DMS153 treated with DMSO at 0.1 percent for 48 hours (cell line): ENCODE measurements around the gene CAMTA1.

Source experiments
- DNase-seq: peaks from one replicate; lab custom pipeline; 2025; ENCODE audit not compliant: unreplicated experiment; lab: John Stamatoyannopoulos, UW

Gene CAMTA1

DNA sequence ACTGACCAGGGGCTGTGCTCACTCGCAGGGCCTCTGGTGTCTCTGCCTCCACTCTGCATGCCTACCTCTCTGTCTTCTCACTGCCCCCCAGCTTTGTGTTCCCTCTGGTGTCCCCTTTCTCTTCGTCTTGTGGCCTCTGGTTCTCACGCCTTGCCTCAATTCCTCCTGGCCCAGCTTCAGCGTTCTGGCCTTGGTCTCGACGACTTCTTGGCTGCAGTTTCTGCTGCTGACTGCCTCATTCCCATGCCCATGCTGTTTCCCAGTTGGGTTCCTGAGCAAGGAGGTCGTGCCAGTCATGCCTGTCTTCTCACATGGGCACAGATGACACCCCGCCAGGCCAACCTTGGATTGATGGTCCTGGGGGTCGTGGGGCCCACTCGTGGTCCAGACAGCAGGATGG, 562.8 kb downstream of the CAMTA1 start:
- no peak for DNase-seq

GRCh38 chr1:7348580-7348979, 563.3 kb downstream of the CAMTA1 start:
- DNase-seq = no peak

DNA sequence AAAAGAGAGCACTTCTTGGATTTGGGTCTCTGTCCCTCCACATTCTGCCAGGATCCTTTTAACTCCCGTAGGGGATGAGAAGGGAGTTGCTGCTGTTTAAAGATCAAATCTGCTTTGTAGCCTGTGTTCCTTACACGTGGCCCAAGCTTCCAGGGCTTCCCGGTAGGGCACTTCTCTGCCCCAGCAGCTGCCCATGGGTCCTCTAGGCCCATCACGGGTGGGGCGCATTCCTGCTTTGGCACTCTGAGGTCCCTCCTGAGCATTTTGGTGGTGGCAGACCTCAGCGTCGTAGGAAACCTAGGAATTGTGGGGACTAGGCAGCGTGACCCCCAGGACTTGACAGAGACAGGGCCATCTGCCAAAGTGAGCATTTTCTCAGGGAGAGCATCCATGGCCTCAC, 565.5 kb downstream of the CAMTA1 start:
- DNase-seq = no peak

DNA sequence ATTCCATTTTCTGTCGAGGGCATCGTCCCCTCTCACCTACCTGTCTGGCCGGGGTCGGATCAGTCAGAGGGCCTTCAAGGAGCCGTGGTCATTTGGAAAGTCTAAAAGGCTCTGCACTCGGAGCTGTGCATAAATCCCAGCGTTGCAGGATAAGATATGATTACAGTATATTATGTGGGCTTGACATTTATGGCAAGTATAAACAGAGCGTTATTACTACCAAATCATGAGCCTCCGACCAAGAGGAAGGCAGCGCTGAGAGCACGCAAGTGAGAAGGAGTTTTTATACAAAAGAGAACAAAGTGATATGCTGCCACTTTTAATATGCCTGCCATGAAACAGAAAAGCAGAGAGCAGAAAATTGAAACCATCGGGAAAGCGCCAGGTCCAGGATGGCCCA, 566.4 kb downstream of the CAMTA1 start:
- no peak for DNase-seq

DNA sequence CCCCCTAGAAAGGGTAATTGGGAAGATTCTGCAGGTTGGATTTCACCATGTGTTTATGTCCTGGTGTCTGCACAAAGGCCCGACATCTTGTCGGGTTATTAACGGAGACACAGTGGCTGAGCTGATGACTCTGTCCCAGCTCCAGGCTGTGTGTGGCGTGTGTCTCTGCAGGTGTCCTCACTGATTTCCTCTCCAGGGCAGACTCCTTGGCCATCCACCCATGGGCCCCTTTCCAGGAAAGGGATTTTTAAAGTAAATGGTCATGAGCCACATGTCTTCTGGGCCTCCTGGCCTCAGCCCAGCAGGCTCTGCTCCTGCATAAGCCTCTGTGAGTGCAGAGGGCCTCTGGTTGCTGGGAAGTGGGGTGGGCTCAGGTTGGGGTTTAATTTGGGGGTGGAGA, 567.1 kb downstream of the CAMTA1 start:
- DNase-seq = no peak

GRCh38 chr1:7352974-7353373, 567.7 kb downstream of the CAMTA1 start:
- no peak for DNase-seq

DNA sequence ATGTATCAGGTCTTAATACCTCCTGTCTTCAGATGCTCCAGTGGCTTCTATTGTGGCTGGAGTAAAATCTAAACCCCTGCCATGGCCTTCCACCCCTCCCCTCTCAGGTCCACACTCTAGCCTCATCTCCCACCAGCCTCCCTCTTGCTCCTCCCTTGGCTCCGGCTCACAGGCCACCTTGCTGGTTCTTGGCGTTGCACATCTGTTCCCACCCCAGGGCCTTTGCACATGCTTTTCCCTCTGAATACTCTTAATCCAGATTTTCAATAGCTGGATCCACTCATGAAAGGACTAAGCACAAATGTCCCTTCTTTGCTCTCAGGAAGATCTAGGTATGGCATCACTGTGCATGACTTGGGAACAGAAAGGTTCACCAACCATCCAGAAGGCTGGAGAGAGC, 570.4 kb downstream of the CAMTA1 start:
- DNase-seq = no peak

GRCh38 chr1:7356079-7356478, 570.8 kb downstream of the CAMTA1 start:
- DNase-seq = no peak

DNA sequence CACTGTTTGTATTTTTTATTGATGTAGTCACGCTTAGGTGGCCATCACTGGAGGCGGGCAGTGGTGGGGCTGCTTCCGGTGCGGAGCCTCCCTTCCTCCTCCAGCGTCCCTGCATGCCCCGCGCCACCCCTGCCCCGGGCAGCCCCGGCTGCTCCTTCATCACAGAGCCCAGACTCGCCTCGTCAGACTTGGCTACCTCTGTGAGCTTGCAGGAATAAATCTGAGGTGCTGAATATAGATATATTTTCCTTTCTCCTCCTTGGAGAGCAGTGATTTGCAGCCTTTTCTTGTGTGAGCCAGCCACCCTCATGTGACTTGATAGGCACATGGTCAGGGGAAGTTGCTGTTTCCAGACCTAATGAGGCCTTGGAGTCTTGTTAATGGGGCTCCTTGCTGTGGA, 573.2 kb downstream of the CAMTA1 start:
- no peak for DNase-seq

- no peak for DNase-seq
Observed at GRCh38 chr1:7360526-7360925, 575.3 kb downstream of the CAMTA1 start.

- DNase-seq = no peak
Observed at GRCh38 chr1:7362947-7363346, 577.7 kb downstream of the CAMTA1 start.

- DNase-seq = no peak
Observed at GRCh38 chr1:7363450-7363849, 578.2 kb downstream of the CAMTA1 start.

DNA sequence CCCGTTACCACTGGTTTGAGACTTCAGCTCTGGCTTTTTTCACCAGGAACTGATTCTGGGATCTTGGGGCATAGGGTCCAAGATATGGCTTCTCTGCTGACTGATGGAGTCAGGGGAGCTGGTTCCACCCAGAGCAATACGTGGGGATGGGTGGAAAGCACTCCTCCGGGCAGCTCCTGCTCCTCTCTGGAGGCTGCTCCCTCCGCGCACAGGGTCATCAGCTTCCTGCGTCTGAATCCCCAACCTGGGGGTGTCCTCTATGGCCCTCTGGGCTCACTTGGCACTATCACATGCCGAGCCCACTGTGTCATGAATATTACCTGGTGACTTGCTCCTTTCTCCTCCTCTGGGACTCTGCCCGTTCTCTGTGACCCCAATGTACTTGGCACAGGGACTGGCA, 580.5 kb downstream of the CAMTA1 start:
- no peak for DNase-seq

DNA sequence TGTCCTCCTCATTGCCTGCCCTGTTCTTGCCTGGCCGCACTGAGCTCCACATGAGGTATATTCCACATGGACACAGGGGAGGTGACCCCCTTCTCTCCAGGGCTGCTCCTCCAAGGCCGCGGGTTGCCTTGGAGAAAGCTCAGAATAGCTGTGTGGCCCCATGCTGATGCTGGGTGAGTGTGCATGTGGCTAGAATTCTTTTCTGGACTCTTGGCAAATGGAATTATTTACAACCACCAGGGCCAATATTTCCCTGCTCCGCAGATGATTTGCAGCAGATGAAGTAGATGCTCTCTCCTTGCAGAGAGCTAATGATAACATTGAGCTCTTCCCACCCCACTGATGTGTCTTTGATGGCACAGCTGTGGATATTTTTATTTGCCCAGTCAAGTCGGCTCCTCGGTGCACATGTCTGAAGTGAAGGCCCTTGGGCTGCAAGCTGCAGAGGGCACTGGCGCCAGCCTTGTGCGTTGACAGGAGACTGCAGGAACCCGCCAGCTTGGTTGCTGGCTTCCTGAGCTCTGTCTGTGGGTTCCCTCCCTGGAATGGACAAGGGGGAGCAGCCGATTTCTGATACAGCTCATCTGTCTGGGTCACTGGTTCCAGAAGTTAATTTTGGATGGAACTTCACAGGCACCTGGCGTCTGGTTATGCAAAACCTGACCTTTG, 581.2 kb downstream of the CAMTA1 start:
- DNase-seq = peak; percentile 77

GRCh38 chr1:7366955-7367665, 581.9 kb downstream of the CAMTA1 start:
- peak; percentile 90 for DNase-seq

- DNase-seq = no peak
Observed at GRCh38 chr1:7369866-7370265, 584.6 kb downstream of the CAMTA1 start.

DNA sequence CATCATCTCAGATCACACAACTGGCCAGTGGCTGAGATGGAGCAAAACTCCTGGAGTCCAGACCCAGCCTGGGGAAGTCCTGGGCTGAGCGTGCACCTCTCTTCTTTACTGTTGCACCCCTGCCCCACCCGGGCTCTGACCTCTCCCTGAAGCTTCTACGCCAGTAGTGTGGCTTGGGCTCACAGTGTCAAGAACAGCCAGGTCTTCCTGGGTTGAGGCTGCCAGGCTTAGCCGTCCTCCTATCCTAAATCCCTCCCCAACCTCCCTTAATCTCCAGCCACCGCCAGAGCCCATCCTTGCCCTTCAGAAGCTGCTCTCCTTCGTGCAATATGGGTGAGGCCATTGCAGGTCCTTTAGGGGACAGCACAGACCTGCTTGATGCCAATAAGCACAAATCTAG, 586.7 kb downstream of the CAMTA1 start:
- DNase-seq = no peak

- DNase-seq = no peak
Observed at GRCh38 chr1:7372477-7373120, 587.3 kb downstream of the CAMTA1 start.

- no peak for DNase-seq
Observed at GRCh38 chr1:7373251-7373650, 588.0 kb downstream of the CAMTA1 start.

GRCh38 chr1:7373876-7374562, 588.8 kb downstream of the CAMTA1 start:
- no peak for DNase-seq

DNA sequence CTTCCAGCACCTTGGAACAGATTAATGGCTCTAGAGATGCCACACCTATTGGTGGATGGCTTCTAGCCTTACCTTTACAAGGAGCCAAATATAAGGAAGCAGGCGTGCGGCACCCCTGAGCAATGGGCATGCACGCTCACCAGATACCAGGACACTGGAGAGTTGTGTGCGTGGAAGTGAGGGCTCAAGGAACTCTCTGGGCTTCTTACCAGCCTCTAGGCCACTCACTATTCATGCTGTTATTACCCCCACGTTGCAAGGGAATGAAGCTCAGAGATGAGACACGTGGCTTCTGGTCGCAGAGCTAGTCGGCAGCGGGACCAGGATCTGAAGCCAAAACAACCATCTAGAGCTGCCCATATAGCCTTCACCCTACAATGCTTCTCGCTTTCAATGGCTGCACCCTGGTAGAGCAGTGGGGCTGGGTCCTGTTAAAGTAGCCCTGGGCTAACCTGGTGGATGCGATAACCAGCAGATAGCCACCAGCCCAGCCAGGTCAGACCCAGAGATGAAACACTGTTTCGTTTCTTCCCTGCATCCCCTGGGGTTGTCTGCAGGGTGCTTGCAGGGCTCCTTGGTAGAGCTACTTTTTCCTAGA, 589.4 kb downstream of the CAMTA1 start:
- no peak for DNase-seq
